Measurements from ENCODE around the gene KRT78.
A peak's percentile ranks its signal among the peaks of the same experiment; 100 is the strongest.
"Not testable (repeated sequence)": the region's sequence is repeated elsewhere in the genome, so short reads cannot be mapped to it uniquely, and the experiment has no call there.

KRT78 gene

DNA sequence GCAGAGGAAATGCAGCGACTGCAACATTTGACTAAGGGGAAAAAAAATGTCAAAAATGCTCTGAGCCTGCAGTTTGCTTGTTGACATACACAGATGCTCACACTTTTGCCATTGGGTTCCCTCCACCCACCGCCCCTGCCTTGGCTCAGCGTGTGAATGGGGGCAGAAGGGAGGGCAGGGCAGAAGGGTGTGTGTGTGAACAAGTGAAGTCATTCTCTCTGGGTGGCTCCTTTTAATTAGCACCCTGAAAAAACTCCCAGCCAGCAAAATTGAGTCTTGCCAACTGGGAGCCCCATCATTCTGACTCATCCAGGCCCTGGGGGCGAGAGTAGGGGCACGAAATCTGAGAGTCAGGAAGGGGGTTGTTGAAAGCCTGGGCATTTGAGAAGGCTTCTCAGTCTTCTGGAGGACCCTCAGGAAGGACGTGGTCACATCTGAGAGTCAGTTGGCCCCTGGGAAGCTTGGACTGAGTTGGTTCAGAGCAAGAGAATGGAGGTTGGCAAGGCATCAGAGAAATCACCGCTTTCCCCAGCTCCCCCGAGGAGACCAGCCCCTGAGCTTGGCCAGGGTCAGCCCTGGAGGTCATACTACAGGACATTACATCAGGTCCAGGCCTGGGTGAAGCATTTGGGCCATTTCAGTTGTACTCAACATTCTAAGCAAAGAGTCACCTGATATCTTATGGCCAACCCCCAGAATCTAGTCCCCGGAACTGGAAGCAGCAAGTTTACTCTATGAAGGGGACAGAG lies 22.7 kb upstream of the KRT78 start:
- no peak for DNase-seq (ENCODE audit: low spot score)

DNA sequence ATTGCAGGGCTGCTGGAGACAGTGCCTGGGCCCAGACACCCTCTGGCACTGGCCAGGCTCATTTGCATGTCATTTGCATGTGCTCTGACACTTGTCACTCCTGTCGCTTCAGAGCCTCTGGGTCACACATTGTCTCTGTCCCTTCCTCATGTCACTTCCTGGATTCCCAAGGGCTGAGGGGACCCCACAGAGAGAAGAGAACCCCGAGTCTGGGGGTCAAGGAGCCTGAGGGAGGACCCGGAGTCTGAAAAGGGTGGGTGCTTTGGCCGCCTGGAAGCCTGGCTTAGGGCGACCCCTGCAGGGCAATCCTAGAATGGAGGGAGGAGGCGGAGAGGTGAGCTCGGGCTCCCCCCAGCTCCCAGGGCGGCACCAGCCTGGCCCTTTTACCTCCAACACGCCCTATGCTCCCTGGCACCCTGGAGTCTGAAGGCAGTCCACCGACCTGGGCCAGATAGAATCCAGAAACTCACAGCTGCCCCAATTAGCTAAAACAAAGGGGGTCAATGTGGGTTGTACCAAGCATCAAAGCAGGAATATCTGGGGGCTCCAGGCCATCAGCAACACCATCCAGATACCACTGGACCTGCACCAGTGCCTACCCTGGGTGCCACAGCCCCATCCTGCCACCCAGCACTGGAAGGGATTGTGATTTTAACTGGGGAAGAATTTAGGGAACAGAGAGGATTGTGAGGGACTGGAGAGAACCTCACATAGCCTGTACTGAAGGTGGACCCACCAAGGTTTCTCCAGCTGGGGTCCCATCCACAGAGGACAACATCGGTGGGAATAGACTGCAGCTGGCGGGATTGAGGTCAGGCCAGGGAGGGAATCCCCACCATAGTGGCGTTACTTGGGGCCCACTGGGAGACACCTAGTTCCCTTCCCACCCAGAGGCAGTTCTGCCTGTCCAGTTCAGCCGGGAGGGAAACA lies 21.8 kb upstream of the KRT78 start:
- peak; percentile 88 for DNase-seq (ENCODE audit: low spot score)

DNA sequence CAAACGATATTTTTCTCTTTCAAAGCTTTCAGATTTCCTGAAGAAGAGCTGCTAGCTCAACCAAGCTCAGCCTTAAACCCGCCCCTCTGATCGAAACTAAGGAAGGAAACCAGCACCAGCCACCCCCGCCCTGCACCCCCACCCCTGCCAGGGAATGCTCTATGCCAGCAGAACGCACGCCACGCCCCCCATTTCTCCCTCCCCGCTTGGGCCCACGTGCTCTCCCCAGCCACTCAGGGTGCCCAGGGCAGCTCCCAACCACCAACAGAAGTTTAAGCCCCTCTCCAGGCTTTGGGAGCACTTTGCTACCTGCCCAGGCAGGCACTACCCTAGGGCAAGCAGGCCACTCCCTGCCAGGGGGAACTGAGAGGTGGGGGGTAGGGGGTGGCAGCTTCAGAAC lies 18.8 kb upstream of the KRT78 start:
- no peak for DNase-seq (ENCODE audit: low spot score)

DNA sequence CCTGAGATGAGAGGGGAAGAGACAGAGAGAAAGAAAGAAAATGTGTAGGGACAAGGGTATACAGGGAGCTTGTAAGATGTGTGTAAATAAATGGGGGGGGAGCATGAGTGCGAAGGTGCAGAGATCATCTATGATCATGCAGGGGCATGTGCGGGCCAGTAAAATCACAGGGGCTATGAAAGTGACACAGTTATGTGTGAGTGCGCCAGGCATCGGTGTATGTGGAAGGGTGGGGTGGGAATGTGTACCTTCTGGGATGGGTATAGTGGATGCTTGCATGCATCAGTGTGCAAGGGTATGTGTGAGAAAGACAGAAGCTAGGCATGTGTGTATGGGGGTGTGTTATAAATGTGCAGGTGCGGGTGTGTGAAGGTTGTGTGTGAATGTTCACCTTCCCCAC lies 18.4 kb upstream of the KRT78 start:
- no peak for DNase-seq (ENCODE audit: low spot score)

DNA sequence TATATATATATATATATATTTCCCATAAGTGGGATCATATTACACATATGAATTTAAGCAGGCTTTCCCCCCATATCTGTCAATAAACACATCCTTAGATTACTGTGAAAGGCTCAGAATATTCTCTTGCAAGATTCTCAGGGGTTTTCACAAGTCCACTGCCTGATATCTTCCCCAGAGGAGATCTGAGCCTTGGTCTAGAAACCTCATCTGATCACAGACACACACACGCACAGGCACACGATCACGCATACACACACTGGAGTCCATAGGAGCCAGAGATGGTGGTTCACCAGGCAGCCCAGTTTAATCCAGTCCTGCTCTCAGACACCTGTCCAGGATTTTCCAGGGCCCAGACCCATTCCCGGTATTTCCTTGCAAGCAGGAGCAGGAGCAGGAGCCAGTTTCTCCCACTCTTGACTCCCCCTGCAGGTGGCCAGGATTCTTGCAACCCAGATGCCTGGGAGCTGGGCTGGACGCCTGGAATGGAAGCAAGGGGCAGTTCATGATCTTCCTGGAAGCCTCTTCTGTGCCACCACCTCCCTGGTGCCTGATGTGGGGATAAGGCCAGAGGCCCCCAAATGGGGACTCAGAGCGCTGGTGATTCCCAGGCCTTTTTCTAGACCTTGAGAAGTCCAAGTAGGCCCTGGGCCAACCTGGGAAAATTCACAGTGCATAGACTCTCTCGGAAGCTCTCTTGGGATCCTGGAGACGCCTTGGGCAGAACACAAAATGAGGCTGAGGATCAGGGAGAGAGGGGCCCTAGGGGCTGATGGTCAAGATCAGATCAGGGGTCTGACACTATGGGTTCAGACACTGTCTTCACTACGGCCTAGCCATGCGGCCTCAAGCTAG lies 16.5 kb upstream of the KRT78 start:
- DNase-seq (ENCODE audit: low spot score) = peak; percentile 96

- DNase-seq (ENCODE audit: low spot score) = no peak
These were observed 13.2 kb upstream of the KRT78 start for GRCh38 chr12:52862023-52862422.

- DNase-seq (ENCODE audit: low spot score) = no peak
These were observed 12.7 kb upstream of the KRT78 start for GRCh38 chr12:52861511-52861910.

GRCh38 chr12:52860102-52860823 lies 11.5 kb upstream of the KRT78 start:
- DNase-seq (ENCODE audit: low spot score) = no peak

- DNase-seq (ENCODE audit: low spot score) = no peak
These were observed 8.7 kb upstream of the KRT78 start for GRCh38 chr12:52857500-52857899.

DNA sequence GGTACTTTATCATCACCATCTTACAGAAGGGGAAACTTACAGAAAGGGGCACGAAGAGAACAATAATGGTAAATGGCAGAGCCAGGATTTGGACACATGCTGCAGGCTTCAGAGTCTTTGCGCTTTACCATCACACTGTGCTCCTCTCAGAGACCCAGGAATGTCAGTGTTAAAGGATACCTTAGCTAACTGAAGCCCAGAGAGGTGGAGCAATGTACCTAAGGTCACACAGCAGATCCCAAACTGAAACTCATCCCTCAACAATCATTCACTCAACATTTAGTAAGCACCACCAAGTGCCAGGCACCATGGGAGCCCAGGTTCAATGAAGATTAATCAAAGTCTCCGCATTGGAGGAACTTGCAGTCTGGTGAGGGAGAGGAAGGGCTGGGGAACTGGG lies 8.0 kb upstream of the KRT78 start:
- no peak for DNase-seq (ENCODE audit: low spot score)

DNA sequence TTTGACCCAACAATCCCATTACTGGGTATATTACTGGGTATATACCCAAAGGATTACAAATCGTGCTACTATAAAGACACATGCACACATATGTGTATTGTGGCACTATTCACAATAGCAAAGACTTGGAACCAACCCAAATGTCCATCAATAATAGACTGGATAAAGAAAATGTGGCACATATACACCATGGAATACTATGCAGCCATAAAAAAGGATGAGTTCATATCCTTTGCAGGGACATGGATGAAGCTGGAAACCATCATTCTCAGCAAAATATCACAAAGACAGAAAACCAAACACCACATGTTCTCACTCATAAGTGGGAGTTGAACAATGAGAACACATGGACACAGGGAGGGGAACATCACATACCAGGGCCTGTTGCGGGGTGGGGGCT lies 7.3 kb upstream of the KRT78 start:
- DNase-seq (ENCODE audit: low spot score) = not testable (repeated sequence)

- no peak for DNase-seq (ENCODE audit: low spot score)
These were observed 3.0 kb upstream of the KRT78 start for GRCh38 chr12:52851787-52852186.

GRCh38 chr12:52850681-52851080 lies 1.9 kb upstream of the KRT78 start:
- DNase-seq (ENCODE audit: low spot score) = no peak

GRCh38 chr12:52849511-52849910 lies 717 bp upstream of the KRT78 start:
- DNase-seq (ENCODE audit: low spot score) = no peak

DNA sequence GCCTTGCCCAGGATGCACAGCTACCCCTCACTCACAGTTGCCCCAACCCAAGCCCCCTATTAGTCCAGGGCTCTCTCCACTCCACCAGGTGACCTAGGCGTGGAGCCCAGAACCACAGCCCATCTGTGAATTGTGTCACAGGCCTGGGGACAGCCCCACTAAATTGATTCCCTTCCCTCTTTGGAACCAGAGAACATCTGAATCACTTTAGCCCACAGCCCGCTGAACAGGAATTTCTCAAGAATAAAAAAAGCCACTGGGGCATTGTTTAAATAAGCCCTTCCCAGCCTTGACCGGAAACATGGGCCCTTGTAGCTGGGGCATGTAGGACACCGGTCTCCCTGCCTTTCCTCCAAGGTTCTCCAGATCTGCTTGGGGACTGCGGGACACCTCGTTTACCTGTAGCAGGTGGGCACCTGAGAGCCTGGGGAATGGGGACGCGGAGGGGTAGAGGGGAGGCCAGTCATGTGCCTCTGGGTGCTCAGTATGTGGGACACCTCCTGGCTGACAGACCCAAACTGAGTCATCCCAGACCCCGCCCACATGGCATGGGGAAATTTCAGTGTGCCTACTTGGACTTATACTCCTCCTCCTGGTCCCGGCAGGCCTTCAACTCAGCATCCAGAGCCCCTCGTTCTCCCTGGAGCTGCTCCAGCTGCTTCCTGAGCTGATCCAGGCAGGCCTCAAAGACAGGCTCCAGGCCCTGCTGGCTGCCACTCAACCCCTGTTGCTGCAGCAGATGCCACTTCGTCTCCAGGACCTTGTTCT lies 1.3 kb downstream of the KRT78 start:
- no peak for DNase-seq (ENCODE audit: low spot score)

DNA sequence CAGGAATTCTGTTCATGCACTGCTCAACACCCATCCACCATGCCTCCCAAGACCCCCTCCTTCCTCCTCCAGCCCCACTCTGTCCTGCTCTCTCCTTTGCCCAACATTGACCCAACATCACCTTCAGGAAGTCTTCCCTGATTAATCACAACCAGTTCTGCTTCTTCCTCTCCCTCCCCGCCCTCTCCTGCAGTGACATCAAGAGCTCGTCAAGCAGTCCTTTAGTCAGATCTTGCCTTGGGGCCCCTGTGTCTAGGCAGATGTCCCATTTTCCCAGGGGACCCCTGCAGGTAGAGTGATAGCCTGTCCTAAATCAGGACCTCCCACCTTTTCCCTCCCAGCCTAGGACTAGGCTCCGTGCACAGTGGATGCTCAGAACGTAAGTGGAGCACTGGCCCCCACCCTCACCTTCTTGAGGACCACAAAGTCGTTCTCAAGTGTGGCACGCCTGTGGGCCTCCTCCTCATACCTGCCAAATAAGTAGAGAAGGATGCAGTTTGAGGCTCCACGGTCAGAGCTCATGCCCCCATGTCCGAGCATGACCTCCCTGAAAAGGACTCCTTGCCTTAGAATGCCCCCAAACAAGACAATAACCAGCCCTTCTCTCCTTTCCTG lies 2.3 kb downstream of the KRT78 start:
- DNase-seq (ENCODE audit: low spot score) = no peak

DNA sequence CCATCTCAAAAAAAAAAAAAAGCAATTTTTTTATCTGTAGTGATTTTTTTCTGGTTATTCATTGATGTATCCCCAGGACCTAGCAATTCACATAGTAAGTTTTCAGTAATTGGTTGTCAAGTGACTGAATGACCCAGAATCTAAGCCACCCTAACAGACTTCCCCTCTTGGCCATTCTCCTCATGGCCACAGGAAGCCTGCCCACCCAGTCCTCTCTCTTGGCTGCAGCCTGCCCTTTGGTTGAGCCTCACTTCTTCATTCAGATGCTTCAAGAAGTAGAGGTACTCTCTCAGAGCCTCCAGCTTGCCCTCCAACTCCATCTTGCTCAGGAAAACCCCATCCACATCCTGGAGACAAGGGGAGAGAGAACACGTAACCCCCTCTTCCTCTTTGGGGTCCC lies 2.8 kb downstream of the KRT78 start:
- DNase-seq (ENCODE audit: low spot score) = no peak

- no peak for DNase-seq (ENCODE audit: low spot score)
These were observed 4.4 kb downstream of the KRT78 start for GRCh38 chr12:52844386-52844785.

GRCh38 chr12:52839436-52840105 lies 9.2 kb downstream of the KRT78 start:
- DNase-seq (ENCODE audit: low spot score) = no peak

Data from HuH-7 (cell line).